Heart left ventricle (tissue), 13 donors: ENCODE measurements around the gene DCHS2.

ENCODE experiments used
- POLR2A ChIP-seq, 2 donors: fragments of 450-650 bp; IDR thresholded peaks; one replicate each; pipeline ENCODE4 v1.6.1; 2017; ENCODE audit warnings: antibody characterized with exemption in 2 of 2, mild to moderate bottlenecking in 2 of 2, moderate library complexity in 2 of 2
- TF ChIP-seq, protein P1 (sequence below), 12 donors: fragments of 200-600 bp; sonication (generic) in 4 of 12; IDR thresholded peaks; one replicate each; pipeline versions ENCODE4 v1.5.0 to v1.8.0; 2018 to 2022; ENCODE audit warnings: antibody characterized with exemption in 12 of 12, mild to moderate bottlenecking in 5 of 12
- donor health status: ischemic (EF 13 %, LVEDD 7.1; RV severe dilation, severe dysfunction).
- donor health status: DM: no; HTN: yes; CAD: no.
- donor health status: DM: no; HTN: no; CAD: no.
- donor health status: ischemic (EF 25% LVEDD 6.9; RV normal size, moderate dysfunction).
- donor health status: ischemic (EF 25% LVEDD 5.7; RV mildly dilated, moderate dysfunction).
- donor health status: ischemic (EF 35%, LVEDD 5.7; RV mildly dilated, moderate dysfunction).
- donor health status: nonischemic (EF 11% LVEDD 7.7; RV severe dilation, severe dysfunction).
- donor health status: DM: yes; HTN: yes; CAD: no.
- donor health status: PGD.
- donor health status: ischemic (EF 29% LVEDD 5.4; RV normal size, mild dysfunction).
- donor health status: nonischemic (EF 23%, LVEDD 6.1; RV moderate dilation, normal function).

DNA sequence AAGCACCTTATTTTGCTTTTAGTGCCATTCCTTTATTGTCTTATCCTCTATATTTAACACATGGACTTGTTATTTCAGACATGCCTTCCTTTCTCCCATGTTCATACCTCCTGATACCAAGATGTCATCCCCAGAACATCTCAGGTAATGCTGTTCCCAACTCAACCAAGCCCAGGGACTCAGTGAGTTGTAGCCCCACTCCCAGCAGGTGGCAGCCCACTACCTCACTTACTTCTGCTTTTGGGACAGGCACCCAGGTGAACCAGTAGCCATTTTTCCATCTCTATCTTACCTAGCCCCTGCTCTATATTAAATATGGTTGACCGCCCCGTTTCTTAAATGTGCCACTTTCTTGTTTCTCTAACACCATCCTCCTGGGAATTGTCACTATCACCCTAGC is 199.0 kb downstream of the DCHS2 start:
- TF ChIP-seq, protein P1, sequence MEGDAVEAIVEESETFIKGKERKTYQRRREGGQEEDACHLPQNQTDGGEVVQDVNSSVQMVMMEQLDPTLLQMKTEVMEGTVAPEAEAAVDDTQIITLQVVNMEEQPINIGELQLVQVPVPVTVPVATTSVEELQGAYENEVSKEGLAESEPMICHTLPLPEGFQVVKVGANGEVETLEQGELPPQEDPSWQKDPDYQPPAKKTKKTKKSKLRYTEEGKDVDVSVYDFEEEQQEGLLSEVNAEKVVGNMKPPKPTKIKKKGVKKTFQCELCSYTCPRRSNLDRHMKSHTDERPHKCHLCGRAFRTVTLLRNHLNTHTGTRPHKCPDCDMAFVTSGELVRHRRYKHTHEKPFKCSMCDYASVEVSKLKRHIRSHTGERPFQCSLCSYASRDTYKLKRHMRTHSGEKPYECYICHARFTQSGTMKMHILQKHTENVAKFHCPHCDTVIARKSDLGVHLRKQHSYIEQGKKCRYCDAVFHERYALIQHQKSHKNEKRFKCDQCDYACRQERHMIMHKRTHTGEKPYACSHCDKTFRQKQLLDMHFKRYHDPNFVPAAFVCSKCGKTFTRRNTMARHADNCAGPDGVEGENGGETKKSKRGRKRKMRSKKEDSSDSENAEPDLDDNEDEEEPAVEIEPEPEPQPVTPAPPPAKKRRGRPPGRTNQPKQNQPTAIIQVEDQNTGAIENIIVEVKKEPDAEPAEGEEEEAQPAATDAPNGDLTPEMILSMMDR (IDR thresholded peaks at IDR 0.05) = no peak
- TF ChIP-seq POLR2A (IDR thresholded peaks at IDR 0.05) = no peak
